AG10803 (cell line): ENCODE measurements around the gene ARPP19.
"Not testable (repeated sequence)": the region's sequence is repeated elsewhere in the genome, so short reads cannot be mapped to it uniquely, and the experiment has no call there.

Experiments used
- DNase-seq: peaks from one replicate; pipeline ENCODE4 v3.0.0; 2010; ENCODE audit warnings: low read depth
- H3K4me3 ChIP-seq: 2 replicates; pipeline ENCODE4 v1.5.1; 2011; ENCODE audit warnings: mild to moderate bottlenecking, low read length, control low read depth
- CTCF ChIP-seq: conservative IDR thresholded peaks from 2 replicates; pipeline ENCODE4 v1.5.1; 2011; ENCODE audit warnings: mild to moderate bottlenecking, low read length, control low read depth, inconsistent platforms

ARPP19 gene

GRCh38 chr15:52568601-52569585, at the start of gene ARPP19:
Gene ARPP19 (minus strand): TSS chr15:52569030. CDS start chr15:52568892, 138 bp downstream.
- no peak for TF ChIP-seq CTCF
- DNase-seq, result peak; percentile 89
- H3K4me3 ChIP-seq, result peak within 1 kb of the TSS; percentile 68

- H3K4me3 ChIP-seq, result no peak overlapping the region
- TF ChIP-seq CTCF, result no peak
- no peak for DNase-seq
Observed at GRCh38 chr15:52617026-52617425, 48.2 kb upstream of the ARPP19 start.

- no peak for TF ChIP-seq CTCF
- DNase-seq, result no peak
- H3K4me3 ChIP-seq, result no peak overlapping the region
Observed at GRCh38 chr15:52615302-52615701, 46.5 kb upstream of the ARPP19 start.

- H3K4me3 ChIP-seq, result no peak overlapping the region
- no peak for TF ChIP-seq CTCF
- DNase-seq, result no peak
Observed at GRCh38 chr15:52609593-52609992, 40.8 kb upstream of the ARPP19 start.

GRCh38 chr15:52584414-52584813, 15.6 kb upstream of the ARPP19 start:
- H3K4me3 ChIP-seq, result no peak overlapping the region
- DNase-seq, result peak; percentile 13
- no peak for TF ChIP-seq CTCF

GRCh38 chr15:52579852-52580251, 11.0 kb upstream of the ARPP19 start:
- no peak for TF ChIP-seq CTCF
- no peak overlapping the region for H3K4me3 ChIP-seq
- no peak for DNase-seq

GRCh38 chr15:52576692-52577091, 7.9 kb upstream of the ARPP19 start:
- no peak for DNase-seq
- no peak overlapping the region for H3K4me3 ChIP-seq
- TF ChIP-seq CTCF, result no peak

GRCh38 chr15:52575573-52575972, 6.7 kb upstream of the ARPP19 start:
- DNase-seq, H3K4me3 ChIP-seq: not testable (repeated sequence)
